ENCODE results near the gene CYBC1.

DNA sequence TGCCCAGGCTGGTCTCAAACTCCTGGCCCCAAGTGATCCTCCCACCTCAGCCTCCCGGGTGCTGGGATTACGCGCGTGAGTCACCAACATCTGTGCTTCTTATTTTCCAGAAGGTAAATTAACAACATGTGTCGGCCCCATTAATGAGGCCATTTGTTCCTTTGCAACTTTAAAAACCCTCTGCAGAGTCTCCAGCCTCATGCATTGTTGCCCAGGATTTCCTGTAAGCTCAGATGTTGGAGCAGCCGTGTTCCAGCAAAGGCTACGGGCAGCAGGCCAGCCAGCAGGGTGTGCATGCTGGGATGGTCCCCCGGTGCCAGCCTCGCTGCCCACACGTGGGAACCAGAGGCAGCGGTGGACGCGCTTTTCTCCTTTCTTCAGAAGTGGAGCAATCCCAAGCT, 51.5 kb downstream of the CYBC1 start:
- TF ChIP-seq, protein P1, sequence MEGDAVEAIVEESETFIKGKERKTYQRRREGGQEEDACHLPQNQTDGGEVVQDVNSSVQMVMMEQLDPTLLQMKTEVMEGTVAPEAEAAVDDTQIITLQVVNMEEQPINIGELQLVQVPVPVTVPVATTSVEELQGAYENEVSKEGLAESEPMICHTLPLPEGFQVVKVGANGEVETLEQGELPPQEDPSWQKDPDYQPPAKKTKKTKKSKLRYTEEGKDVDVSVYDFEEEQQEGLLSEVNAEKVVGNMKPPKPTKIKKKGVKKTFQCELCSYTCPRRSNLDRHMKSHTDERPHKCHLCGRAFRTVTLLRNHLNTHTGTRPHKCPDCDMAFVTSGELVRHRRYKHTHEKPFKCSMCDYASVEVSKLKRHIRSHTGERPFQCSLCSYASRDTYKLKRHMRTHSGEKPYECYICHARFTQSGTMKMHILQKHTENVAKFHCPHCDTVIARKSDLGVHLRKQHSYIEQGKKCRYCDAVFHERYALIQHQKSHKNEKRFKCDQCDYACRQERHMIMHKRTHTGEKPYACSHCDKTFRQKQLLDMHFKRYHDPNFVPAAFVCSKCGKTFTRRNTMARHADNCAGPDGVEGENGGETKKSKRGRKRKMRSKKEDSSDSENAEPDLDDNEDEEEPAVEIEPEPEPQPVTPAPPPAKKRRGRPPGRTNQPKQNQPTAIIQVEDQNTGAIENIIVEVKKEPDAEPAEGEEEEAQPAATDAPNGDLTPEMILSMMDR (conservative IDR thresholded peaks at IDR 0.05 in 1 of 2, IDR thresholded peaks at IDR 0.05 in 1 of 2; ENCODE audit: extremely low read depth in 1 of 2, insufficient read depth in 1 of 2, low read depth in 1 of 2, low read length in 2 of 2) = no peak
- no peak for TF ChIP-seq EZH2 (IDR thresholded peaks at IDR 0.05; ENCODE audit: borderline replicate concordance, low read length)
